ENCODE data around the gene ENTREP1. TPM values are rescaled to one million over a fixed set of nuclear protein-coding genes. Genes with fewer than 3 reads are reported as not detected.

Gene ENTREP1
- total RNA-seq, 2 donors from 2014 or later: 13.7 to 25.8 TPM

DNA sequence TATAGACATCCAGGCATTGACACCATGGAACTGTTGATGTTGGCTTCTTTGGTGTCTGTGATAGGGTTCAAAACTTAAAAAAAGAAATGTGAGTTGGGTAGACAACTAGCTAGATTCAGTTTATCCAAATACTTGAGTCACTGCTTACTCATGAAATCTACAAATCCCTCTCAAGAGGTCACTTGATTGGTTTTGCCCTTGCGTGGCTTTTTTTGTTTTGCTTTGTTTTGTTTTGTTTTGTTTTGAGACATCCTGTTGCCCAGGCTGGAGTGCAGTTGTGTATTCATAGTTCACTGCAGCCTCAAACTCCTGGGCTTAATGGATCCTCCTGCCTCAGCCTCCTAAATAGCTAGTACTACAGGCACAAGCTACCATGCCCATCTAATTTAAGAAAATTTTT lies 10.5 kb upstream of the ENTREP1 start:
- H3K4me1 ChIP-seq (ENCODE audit: control insufficient read depth, insufficient read depth, low read length): no peaks in the 10 kb centered on the region
- DNase-seq: no peak
- Mint-ChIP-seq H3K4me1 (peaks cover 10% of the 10 kb centered on the region), H3K27ac (no peak overlapping the region), H3K9me3 (peaks cover 52% of the 10 kb centered on the region), H3K27me3 (ENCODE audit: insufficient read depth) (no peaks in the 10 kb centered on the region), H3K4me3 (no peak overlapping the region), H3K36me3 (ENCODE audit: low read depth) (peaks cover 23% of the 10 kb centered on the region)
- H3K9me3 ChIP-seq (ENCODE audit: control insufficient read depth, low read length): peaks cover 50% of the 10 kb centered on the region
- no peaks in the 10 kb centered on the region for H3K36me3 ChIP-seq (ENCODE audit: control insufficient read depth, insufficient read depth, low read length)
- H3K4me3 ChIP-seq (ENCODE audit: low read length): no peak overlapping the region
- 100% methylated on average over 1 of the region's 1 CpG for WGBS, 2 experiments (ENCODE audit: insufficient coverage in 1 of 2, insufficient read length in 1 of 2)
- no peak overlapping the region for H3K27ac ChIP-seq (ENCODE audit: low read depth, low read length)
- no peak overlapping the region for H3K9ac ChIP-seq (ENCODE audit: extremely low read depth, low read length, poor library complexity, severe bottlenecking)
- H3K27me3 ChIP-seq (ENCODE audit: control insufficient read depth, insufficient read depth, low read length, poor library complexity, severe bottlenecking): no peaks in the 10 kb centered on the region
- TF ChIP-seq, protein P1, sequence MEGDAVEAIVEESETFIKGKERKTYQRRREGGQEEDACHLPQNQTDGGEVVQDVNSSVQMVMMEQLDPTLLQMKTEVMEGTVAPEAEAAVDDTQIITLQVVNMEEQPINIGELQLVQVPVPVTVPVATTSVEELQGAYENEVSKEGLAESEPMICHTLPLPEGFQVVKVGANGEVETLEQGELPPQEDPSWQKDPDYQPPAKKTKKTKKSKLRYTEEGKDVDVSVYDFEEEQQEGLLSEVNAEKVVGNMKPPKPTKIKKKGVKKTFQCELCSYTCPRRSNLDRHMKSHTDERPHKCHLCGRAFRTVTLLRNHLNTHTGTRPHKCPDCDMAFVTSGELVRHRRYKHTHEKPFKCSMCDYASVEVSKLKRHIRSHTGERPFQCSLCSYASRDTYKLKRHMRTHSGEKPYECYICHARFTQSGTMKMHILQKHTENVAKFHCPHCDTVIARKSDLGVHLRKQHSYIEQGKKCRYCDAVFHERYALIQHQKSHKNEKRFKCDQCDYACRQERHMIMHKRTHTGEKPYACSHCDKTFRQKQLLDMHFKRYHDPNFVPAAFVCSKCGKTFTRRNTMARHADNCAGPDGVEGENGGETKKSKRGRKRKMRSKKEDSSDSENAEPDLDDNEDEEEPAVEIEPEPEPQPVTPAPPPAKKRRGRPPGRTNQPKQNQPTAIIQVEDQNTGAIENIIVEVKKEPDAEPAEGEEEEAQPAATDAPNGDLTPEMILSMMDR (conservative IDR thresholded peaks at IDR 0.05): no peak

DNA sequence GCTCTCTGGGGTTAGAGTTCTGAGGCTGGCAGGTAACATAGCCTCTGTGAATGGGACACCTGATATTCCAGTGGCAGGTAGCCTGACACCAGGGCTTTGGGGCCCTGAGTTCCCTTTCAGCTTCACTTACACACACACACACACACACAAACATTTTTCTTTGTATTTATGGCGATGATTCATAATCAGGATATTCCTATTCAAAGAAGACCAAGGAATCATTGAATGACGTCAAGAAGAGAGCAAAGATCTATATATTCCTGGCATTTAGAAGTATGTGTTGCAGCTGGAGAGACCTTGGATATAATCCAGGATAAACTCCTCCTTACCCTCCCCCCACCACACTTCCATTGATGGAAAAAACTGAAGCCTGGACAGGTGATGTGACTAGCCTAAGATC lies 7.9 kb upstream of the ENTREP1 start:
- Mint-ChIP-seq H3K27ac (no peak overlapping the region), H3K4me1 (peaks cover 12% of the 10 kb centered on the region), H3K36me3 (ENCODE audit: low read depth) (peaks cover 17% of the 10 kb centered on the region), H3K9me3 (peaks cover 34% of the 10 kb centered on the region), H3K27me3 (ENCODE audit: insufficient read depth) (no peaks in the 10 kb centered on the region), H3K4me3 (no peak overlapping the region)
- DNase-seq: no peak
- H3K36me3 ChIP-seq (ENCODE audit: control insufficient read depth, insufficient read depth, low read length): no peaks in the 10 kb centered on the region
- H3K27me3 ChIP-seq (ENCODE audit: control insufficient read depth, insufficient read depth, low read length, poor library complexity, severe bottlenecking): no peaks in the 10 kb centered on the region
- 100% methylated on average over 2 of the region's 2 CpGs; no CpG with 5 or more reads in 1 of the 2 experiments for WGBS, 2 experiments (ENCODE audit: insufficient coverage in 1 of 2, insufficient read length in 1 of 2)
- no peaks in the 10 kb centered on the region for H3K4me1 ChIP-seq (ENCODE audit: control insufficient read depth, insufficient read depth, low read length)
- no peak overlapping the region for H3K27ac ChIP-seq (ENCODE audit: low read depth, low read length)
- H3K9me3 ChIP-seq (ENCODE audit: control insufficient read depth, low read length): peaks cover 28% of the 10 kb centered on the region
- no peak overlapping the region for H3K4me3 ChIP-seq (ENCODE audit: low read length)
- TF ChIP-seq, protein P1 (conservative IDR thresholded peaks at IDR 0.05): no peak
- H3K9ac ChIP-seq (ENCODE audit: extremely low read depth, low read length, poor library complexity, severe bottlenecking): no peak overlapping the region

DNA sequence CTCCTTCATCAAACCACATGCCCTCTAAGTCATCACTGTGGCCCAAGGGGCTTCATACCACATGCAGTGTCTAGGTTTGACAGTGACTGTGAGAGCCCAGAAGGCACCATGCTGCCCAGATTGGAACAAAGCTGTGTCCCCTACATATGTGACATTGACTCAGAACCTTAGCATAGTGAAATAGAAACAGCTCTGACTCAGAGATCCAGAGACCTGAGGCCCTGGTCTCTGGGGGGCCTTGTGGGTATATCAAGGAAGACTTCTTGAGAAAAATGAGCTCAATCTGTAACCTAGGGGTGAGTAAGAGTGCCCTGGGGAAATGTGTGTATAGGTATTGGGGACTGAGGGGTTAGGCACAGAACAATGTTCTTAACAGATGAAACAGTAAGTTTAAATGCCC lies 7.1 kb upstream of the ENTREP1 start:
- peaks cover 26% of the 10 kb centered on the region for H3K9me3 Mint-ChIP-seq
- Histone ChIP-seq H3K27ac (ENCODE audit: low read depth, low read length) (no peak overlapping the region), H3K9ac (ENCODE audit: extremely low read depth, low read length, poor library complexity, severe bottlenecking) (no peak overlapping the region), H3K36me3 (ENCODE audit: control insufficient read depth, insufficient read depth, low read length) (no peaks in the 10 kb centered on the region), H3K27me3 (ENCODE audit: control insufficient read depth, insufficient read depth, low read length, poor library complexity, severe bottlenecking) (peaks cover 3% of the 10 kb centered on the region), H3K4me3 (ENCODE audit: low read length) (no peak overlapping the region), H3K4me1 (ENCODE audit: control insufficient read depth, insufficient read depth, low read length) (no peaks in the 10 kb centered on the region), H3K9me3 (ENCODE audit: control insufficient read depth, low read length) (peaks cover 20% of the 10 kb centered on the region)
- H3K4me3 Mint-ChIP-seq: no peak overlapping the region
- TF ChIP-seq, protein P1 (conservative IDR thresholded peaks at IDR 0.05): no peak
- DNase-seq: no peak
- H3K27ac Mint-ChIP-seq: no peak overlapping the region
- no peaks in the 10 kb centered on the region for H3K27me3 Mint-ChIP-seq (ENCODE audit: insufficient read depth)
- peaks cover 12% of the 10 kb centered on the region for H3K4me1 Mint-ChIP-seq
- H3K36me3 Mint-ChIP-seq (ENCODE audit: low read depth): peaks cover 11% of the 10 kb centered on the region

Data from endodermal cell (in vitro differentiated cells).